KOPT-K1 (cell line): ENCODE data around the gene DDX11.
"Not testable (repeated sequence)": the region's sequence is repeated elsewhere in the genome, so short reads cannot be mapped to it uniquely, and the experiment has no call there.

Experiments used
- H3K27ac ChIP-seq: fragments of 200-600 bp; sonication (generic); 2 replicates; pipeline ENCODE4 v1.5.1; 2016; ENCODE audit warnings: antibody characterized with exemption, mild to moderate bottlenecking, low read depth, low read length; ENCODE audit not compliant: poor library complexity, severe bottlenecking
- H3K36me3 ChIP-seq: fragments of 200-600 bp; sonication (generic); 2 replicates; pipeline ENCODE4 v1.5.1; 2017; ENCODE audit warnings: antibody characterized with exemption, mild to moderate bottlenecking, low read length, moderate library complexity; ENCODE audit not compliant: insufficient read depth
- H3K9me3 ChIP-seq: fragments of 200-600 bp; sonication (generic); 2 replicates; pipeline ENCODE4 v1.5.1; 2017; ENCODE audit warnings: antibody characterized with exemption, low read length, mild to moderate bottlenecking; ENCODE audit not compliant: insufficient read depth, poor library complexity, severe bottlenecking

Gene DDX11

DNA sequence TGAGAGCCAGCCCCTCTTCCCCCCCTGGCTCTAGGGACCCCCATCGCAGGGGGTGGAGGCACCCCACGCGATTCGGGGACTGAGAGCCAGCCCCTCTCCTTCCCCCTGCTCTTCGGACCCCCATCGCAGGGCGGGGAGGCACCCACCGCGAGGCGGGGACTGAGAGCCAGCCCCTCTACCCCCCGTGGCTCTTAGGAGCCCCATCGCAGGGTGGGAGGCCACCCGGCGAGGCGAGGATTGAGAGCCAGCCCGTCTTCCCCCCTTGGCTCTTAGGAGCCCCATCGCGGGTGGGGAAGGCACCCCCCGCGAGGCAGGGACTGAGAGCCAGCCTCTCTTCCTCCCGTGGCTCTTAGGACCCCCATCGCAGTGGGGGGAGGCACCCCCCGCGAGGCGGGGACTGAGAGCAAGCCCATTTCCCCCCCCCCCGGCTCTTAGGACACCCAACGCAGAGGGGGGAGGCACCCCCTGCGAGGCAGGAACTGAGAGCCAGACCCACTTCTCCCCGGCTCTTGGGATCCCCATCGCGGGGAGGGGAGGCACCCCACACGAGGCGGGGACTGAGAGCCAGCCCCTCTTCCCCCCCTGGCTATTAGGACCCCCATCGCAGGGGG, 45.6 kb downstream of the DDX11 start:
- no peak overlapping the region for H3K27ac ChIP-seq
- no peaks in the 10 kb centered on the region for H3K9me3 ChIP-seq
- no peaks in the 10 kb centered on the region for H3K36me3 ChIP-seq

DNA sequence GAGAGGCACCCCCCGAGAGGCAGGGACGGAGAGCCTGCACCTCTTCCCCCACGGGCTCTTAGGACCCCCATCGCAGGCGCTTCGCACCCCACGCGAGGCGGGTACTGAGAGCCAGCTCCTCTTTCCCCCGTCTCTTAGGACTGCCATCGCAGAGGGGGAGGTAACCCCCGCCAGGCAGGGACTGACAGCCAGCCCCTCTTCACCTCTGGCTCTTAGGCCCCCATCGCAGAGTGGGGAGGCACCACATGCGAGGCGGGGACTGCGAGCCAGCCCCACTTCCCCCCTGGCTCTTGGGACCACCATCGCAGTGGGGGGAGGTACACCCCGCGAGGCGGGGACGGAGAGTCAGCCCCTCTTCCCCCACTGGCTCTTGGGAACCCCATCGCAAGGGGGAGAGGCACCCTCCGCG, 46.1 kb downstream of the DDX11 start:
- H3K9me3 ChIP-seq: no peaks in the 10 kb centered on the region
- H3K36me3 ChIP-seq: no peaks in the 10 kb centered on the region
- no peak overlapping the region for H3K27ac ChIP-seq

DNA sequence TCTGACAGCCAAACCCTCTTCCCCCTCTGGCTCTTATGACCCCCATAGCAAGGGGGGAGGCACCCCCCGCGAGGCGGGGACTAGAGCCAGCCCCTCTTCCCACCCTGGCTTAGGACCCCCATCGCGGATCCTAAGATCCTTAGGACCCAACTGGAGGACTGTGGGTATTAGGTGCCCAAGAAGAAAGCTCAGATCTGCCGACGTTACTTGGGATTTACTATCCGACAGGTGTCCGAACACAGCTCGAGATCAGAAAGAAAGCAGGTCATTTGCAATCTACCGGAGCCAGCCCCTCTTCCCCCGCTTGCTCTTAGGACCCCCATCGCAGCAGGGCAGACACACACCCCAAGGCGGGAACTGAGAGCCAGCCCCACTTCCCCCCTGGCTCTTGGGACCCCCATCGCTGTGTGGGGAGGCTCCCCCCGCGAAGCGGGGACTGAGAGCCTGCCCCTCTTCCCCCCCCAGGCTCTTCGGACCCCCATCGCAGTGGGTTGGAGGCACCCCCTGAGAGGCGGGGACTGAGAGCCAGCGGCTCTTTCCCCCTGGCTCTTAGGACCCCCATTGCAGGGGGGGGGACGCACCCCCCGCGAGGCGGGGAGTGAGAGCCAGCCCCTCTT, 46.8 kb downstream of the DDX11 start:
- H3K9me3 ChIP-seq: no peaks in the 10 kb centered on the region
- no peaks in the 10 kb centered on the region for H3K36me3 ChIP-seq
- no peak overlapping the region for H3K27ac ChIP-seq

DNA sequence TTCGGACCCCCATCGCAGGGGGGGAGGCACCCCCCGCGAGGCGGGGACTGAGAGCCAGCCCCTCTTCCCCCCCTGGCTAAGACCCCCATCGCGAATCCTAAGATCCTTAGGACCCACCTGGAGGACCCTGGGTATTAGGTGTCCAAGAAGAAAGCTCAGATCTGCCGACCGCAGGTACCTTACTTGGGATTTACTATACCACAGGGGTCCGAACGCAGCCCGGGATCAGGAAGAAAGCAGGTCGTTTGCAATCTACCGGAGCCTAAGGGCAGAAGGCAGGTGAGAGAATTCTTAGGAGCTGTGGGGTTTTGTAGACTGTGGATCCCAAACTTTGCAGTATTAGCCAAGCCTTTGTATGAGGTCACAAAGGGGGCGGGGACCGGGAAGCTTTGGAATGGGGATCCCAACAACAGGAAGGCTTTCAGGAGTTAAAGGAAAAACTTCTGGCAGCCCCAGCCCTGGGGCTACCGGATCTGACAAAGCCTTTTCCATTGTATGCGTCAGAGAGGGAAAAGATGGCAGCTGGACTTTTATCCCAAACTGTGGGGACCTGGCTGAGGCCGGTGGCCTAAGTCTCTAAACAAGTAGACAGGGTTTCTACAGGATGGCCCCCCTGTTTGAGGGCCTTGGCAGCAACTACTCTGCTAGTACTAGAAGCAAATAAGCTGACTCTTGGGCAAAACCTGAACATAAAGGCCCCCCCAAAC, 47.5 kb downstream of the DDX11 start:
- H3K27ac ChIP-seq, H3K9me3 ChIP-seq: not testable (repeated sequence)

DNA sequence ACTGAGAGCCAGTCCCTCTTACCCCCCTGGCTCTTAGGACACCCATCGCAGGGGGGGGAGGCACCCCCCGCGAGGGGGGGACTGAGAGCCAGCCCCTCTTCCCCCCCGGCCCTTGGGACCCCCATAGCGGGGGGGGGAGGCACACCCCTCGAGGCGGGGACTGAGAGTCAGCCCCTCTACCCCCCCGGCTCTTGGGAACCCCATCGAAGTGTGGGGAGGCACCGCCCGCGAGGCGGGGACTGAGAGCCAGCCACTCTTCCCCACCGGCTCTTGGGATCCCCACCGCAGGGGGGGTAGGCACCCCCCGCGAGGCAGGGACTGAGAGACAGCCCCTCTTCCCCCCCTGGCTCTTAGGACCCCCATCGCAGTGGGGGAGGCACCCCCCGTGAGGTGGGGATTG, 48.8 kb downstream of the DDX11 start:
- Histone ChIP-seq H3K9me3 (no peaks in the 10 kb centered on the region), H3K36me3 (no peaks in the 10 kb centered on the region), H3K27ac (no peak overlapping the region)

More for the DNA sequence above, 47.5 kb downstream of the DDX11 start:
- H3K36me3 ChIP-seq: not testable (repeated sequence)

DNA sequence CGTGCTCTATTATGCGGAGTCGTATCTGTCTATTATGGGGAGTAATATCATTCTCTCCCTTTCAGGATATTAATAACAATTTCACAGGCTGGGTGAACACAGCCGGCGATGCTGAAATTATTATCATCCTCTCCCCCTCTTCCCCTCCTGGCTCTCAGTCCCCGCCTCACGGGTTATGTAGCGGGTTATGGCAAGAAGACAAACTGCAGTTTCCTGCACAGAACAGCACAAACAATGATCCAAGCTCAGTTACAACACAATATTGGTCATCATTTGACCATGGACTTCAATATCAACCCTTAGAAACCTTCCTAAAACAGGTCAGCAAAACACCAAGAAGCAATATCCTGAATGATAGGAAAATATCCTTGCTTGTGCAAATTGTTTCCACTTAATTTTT, 50.5 kb downstream of the DDX11 start:
- H3K9me3 ChIP-seq, H3K27ac ChIP-seq, H3K36me3 ChIP-seq: not testable (repeated sequence)

DNA sequence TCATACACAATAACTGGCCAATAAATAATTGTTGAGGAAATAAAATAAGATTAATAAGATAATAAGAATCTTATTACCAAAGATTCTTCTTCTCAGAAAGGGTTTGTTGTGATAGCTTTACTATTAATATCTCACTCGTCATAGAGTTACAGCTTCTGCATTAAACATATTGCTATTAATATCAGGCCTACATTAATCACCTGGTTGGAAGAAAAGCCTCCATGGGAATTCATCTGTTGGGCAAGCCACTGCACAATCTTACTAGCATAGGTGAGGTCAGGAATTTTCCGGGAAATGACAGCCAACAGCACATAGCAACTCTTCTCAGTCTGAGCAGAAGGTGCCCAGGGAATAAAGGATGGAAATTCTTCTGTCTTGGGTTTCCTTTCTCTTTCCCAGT, 51.5 kb downstream of the DDX11 start:
- not testable (repeated sequence) for H3K27ac ChIP-seq, H3K36me3 ChIP-seq, H3K9me3 ChIP-seq

DNA sequence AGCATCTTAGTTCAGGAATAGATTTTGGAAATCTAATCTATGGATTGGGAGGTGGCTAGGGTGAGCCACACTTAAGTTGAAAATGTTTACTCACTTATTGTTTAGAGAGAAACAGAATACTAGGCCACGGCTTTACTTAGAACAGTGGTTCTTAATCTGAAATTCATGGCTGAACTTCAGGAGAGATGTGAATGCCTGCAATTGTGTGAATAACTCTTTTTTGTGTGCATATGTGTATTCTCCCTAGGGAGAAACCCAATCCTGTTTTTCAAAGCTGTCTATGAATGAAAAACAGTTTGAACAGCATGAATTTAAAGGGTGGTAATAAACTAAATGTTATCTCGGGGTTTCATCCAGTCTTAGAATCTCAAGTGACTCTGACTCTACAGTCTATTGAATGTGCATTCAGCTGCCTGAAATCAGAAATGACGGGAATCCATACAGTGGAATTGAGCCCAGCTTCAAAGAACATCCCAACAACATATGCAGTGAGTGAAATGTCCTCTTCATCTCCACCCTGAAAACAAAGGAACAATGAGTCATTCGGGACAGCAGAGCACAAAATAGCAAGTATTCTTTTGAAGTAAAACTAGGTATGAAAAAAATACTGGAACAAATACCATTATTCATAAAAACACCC, 53.7 kb downstream of the DDX11 start:
- H3K36me3 ChIP-seq, H3K9me3 ChIP-seq, H3K27ac ChIP-seq: not testable (repeated sequence)

DNA sequence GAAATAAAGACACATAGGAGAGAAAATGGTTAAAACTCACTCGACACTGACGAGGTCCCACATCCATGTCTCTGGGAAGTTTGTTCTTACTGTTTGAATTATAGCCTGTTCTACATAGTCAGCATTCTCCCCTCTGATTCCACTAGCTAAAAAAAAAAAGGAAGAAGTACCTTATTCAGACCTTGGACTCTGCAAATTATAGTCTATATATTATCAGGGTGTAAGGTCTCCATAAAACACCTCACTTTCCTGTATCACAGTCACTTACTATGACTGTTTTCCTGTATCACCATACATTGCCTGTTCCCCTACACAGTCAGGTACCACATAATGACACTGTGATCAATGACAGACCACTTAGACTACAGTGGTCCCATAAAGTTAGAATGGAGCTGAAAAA, 62.9 kb downstream of the DDX11 start:
- not testable (repeated sequence) for H3K27ac ChIP-seq, H3K9me3 ChIP-seq, H3K36me3 ChIP-seq

DNA sequence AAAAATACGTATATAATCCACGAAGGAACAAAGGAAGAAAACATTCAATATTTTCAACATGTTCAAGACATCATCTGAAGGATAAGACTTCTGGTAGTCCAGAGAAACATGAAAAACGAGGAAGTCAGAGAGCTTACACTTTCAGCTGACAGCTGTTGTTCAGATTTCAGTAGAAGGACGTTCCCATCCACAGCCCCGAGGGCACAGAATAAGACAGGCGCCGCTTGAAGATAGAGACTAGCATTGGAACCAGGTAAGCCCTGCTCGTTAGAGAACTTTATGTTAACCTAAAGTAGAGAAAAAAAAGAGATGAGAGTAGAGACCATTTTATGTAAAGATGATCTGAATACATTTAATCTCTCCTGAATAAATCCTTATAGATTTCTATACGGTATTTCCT, 71.1 kb downstream of the DDX11 start:
- not testable (repeated sequence) for H3K27ac ChIP-seq, H3K9me3 ChIP-seq, H3K36me3 ChIP-seq

DNA sequence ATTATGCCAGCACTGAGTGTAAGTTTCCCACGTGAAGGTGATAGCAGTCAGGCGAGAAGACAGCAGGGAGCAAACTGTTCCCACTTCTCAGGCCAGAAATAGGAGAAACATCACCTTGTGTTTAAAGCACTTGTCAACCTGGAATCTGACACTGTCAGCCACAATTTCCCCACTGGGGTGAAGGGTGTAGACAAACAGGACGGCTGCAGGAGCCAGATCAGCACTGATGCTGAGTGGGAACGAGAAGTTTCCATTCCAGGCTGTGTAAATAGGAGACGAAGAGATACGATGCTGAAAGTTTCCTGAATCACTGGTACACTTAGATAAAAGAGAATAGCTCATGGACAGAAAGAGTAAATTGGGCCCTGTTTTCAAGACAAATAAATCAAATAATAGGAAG, 71.6 kb downstream of the DDX11 start:
- not testable (repeated sequence) for H3K27ac ChIP-seq, H3K9me3 ChIP-seq, H3K36me3 ChIP-seq

DNA sequence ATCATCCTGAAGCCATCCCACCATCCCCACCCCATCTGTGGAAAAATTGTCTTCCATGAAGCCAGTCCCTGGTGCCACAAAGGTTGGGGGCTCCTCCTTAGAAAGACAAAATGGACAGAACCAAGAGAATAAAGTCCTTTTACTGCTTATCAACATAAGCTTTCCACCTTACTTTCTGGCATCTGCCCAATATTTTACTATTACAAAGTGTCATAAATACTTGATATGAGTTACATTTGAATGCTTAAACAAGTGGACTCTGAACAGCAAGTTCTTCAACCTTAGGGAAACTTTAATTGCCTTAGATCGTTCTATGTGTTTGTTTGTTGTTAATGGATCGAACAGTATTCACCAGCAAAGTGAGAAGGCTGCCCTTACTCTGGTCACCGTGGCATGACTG, 73.8 kb downstream of the DDX11 start:
- not testable (repeated sequence) for H3K36me3 ChIP-seq, H3K27ac ChIP-seq, H3K9me3 ChIP-seq

DNA sequence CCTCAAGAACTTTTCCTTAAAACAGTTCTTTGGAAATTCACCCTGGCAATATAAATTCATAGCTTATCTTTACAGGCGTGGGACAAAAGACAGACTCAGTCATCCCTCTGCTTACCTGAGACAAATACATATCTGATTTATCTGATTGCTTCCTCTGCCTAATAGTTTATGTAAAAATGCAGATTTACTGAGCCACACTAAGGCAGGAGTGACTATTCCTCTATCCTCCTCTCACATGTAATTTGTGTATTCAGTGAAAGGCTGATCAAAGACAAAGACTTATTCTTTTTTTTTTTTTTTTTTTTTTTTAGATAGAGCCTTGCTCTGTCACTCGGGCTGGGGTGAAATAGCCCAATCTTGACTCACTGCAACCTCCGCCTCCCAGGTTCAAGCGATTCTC, 77.1 kb downstream of the DDX11 start:
- H3K27ac ChIP-seq, H3K36me3 ChIP-seq, H3K9me3 ChIP-seq: not testable (repeated sequence)
